Esophagus squamous epithelium (tissue), 4 donors: Measurements from ENCODE around the gene NTPCR.

ENCODE experiments used
- POLR2A ChIP-seq, 4 donors: fragments of 450-650 bp; IDR thresholded peaks; one replicate each; pipeline ENCODE4 v1.6.1; 2017; ENCODE audit warnings: antibody characterized with exemption in 4 of 4, mild to moderate bottlenecking in 4 of 4, moderate library complexity in 3 of 4
- TF ChIP-seq, protein P1 (sequence below), 6 experiments: fragments of 450-650 bp in 4 of 6; fragments of 200-600 bp in 2 of 6; sonication (generic) in 2 of 6; IDR thresholded peaks; one replicate each; pipeline ENCODE4 v1.5.1; 2016 to 2019; ENCODE audit warnings: antibody characterized with exemption in 6 of 6, mild to moderate bottlenecking in 4 of 6, moderate library complexity in 4 of 6

DNA sequence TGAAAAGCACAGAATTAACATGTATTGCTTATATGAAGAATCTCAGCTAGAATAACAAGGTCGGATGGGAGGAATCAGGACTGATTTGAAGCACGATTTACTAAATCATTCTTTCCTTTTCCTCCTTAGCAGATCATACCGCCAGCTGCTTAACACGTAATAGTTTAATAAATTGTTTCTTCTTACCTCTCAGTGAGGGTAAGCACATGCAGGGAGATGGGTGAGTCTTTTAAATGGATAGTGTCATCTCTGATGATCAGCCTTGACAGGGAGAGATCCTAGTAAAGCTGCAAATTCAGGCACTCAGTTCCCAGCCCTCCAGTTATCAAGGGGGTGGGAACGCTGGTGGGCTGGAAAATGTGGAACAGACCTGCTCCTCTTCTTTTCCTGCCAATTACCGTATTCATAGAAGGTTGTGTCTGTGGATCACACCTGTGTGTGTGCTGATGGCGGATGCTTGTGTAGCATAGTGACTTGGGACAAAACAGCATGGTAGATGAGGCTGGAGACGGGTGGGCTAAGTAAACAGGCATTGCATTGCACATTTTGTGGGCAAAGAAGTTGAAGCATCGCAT, 30.7 kb downstream of the NTPCR start:
- TF ChIP-seq, protein P1, sequence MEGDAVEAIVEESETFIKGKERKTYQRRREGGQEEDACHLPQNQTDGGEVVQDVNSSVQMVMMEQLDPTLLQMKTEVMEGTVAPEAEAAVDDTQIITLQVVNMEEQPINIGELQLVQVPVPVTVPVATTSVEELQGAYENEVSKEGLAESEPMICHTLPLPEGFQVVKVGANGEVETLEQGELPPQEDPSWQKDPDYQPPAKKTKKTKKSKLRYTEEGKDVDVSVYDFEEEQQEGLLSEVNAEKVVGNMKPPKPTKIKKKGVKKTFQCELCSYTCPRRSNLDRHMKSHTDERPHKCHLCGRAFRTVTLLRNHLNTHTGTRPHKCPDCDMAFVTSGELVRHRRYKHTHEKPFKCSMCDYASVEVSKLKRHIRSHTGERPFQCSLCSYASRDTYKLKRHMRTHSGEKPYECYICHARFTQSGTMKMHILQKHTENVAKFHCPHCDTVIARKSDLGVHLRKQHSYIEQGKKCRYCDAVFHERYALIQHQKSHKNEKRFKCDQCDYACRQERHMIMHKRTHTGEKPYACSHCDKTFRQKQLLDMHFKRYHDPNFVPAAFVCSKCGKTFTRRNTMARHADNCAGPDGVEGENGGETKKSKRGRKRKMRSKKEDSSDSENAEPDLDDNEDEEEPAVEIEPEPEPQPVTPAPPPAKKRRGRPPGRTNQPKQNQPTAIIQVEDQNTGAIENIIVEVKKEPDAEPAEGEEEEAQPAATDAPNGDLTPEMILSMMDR (IDR thresholded peaks at IDR 0.05) = no peak
- TF ChIP-seq POLR2A (IDR thresholded peaks at IDR 0.05) = no peak
